D721Med (cell line): ENCODE results near the gene ETV5.
"Not testable (repeated sequence)": the region's sequence is repeated elsewhere in the genome, so short reads cannot be mapped to it uniquely, and the experiment has no call there.

Experiments used
- DNase-seq: peaks from one replicate; pipeline ENCODE4 v3.0.0; 2011; ENCODE audit warnings: low spot score; ENCODE audit not compliant: insufficient read length
- FAIRE-seq: peaks from 2 replicates; lab custom pipeline; 2011; peaks lifted over from hg19 to GRCh38; lab: Jason Lieb, UNC
- CTCF ChIP-seq: IDR thresholded peaks from 2 replicates; pipeline ENCODE4 v1.5.1; 2012; ENCODE audit warnings: mild to moderate bottlenecking, control low read depth; ENCODE audit not compliant: insufficient read depth; ENCODE audit errors: missing control alignments

Gene ETV5

DNA sequence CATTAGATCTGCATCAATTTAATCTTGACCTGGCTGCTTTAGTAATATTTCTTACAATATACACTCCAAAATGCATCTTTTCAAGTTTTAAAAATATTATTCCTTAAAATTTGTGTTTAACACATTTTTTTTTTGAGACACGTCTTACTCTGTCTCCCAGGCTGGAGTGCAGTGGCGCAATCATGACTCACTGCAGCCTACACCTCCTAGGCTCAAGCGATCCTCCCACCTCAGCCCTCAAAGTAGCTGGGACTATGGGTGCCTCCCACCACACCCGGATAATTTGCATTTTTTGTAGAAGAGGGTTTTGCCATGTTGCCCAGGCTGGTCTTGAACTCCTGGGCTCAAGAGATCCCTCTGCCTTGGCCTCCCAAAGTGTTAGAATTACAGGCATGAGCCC lies 73.6 kb downstream of the ETV5 start:
- no peak for DNase-seq
- no peak for TF ChIP-seq CTCF

DNA sequence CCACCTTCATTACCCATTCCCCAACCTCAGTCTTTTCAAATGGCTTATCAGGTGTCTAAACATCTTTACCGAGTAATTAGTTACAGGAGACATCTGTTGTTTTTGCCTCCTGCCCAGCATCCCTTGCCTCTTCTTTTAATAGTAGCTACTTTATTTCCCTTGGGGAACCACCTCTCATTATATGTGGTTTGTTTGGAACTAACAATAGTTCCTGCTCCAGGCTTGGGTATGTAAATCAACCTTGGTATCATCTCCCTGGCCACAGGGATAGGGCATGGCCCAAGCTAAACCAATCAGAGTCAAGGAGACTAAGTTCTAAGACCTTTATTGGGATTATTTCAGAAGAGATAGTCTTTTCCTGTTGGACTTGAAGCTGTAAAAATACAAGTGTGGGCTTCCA lies 76.6 kb downstream of the ETV5 start:
- no peak for FAIRE-seq
- TF ChIP-seq CTCF: no peak
- DNase-seq: no peak

More for the DNA sequence above, 73.6 kb downstream of the ETV5 start:
- FAIRE-seq: no peak

GRCh38 chr3:186025993-186026392 lies 82.9 kb downstream of the ETV5 start:
- FAIRE-seq, DNase-seq: not testable (repeated sequence)

DNA sequence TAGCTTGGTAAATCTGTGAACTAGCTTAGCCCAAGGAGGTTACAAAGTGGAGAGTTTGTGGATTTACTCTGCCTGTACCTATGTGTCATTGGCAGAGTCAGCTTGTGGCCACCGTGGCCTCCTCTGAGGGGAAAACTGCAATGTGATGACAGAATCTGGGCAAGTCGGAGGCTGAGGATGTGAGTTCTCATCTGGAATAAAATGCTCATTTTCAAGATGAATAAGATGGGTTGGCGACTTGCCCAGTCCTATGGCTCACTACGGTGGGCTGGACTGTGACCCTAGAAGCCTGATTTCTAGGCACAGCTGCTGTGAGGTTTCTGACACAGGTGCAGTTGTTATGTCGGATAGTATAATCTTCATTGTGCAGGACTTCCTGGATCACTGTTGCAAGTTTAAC lies 83.7 kb downstream of the ETV5 start:
- DNase-seq (no peak), FAIRE-seq (no peak)
- TF ChIP-seq CTCF: no peak

GRCh38 chr3:186024210-186024609 lies 84.7 kb downstream of the ETV5 start:
- FAIRE-seq (no peak), DNase-seq (no peak)
- TF ChIP-seq CTCF: no peak

- FAIRE-seq (no peak), DNase-seq (no peak)
- no peak for TF ChIP-seq CTCF
Measured at GRCh38 chr3:186022931-186023330, 86.0 kb downstream of the ETV5 start.

DNA sequence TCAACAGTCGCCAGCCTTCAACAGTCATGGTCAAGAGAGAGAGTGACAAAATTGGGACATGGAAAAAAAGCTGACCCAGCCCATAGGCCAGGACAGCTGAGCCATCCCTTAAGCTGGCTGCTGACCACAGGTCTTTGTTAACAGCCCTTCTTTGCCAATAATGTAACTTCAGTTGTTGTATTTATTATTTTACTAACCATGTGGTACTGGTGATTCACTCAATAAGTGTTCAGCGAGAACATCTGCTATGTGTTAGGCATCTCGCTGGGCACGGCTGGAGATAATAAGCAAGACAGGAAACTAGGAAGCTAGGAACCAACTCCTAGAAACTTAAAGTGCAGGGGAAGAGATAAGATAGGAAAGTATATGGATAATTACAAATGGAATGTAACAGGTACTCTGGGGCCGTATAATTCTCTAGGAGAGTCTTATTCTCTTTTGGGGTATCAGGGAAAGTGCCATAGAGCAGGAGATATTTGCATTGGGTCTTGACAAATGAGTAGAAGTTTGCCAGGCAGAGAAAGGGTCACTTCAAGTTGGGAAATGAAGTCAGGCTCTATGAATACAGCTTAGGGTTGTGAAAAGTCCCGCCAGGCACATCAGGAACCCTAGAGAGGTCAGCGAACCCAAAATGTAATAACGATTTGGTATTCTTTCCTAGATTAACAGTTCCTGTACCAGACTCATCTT lies 87.1 kb downstream of the ETV5 start:
- no peak for TF ChIP-seq CTCF
- DNase-seq: no peak
- no peak for FAIRE-seq

GRCh38 chr3:186021250-186021649 lies 87.6 kb downstream of the ETV5 start:
- FAIRE-seq: not testable (repeated sequence)

GRCh38 chr3:186019288-186019687 lies 89.6 kb downstream of the ETV5 start:
- DNase-seq, FAIRE-seq: not testable (repeated sequence)

More at GRCh38 chr3:186021250-186021649, 87.6 kb downstream of the ETV5 start:
- not testable (repeated sequence) for DNase-seq
